Ammon's horn (tissue), 1 donor: ENCODE results near the gene ADCY5.

Experiments
- DNase-seq: peaks from one replicate; pipeline ENCODE4 v3.0.0-alpha.2; 2016; ENCODE audit warnings: low spot score

Gene ADCY5

DNA sequence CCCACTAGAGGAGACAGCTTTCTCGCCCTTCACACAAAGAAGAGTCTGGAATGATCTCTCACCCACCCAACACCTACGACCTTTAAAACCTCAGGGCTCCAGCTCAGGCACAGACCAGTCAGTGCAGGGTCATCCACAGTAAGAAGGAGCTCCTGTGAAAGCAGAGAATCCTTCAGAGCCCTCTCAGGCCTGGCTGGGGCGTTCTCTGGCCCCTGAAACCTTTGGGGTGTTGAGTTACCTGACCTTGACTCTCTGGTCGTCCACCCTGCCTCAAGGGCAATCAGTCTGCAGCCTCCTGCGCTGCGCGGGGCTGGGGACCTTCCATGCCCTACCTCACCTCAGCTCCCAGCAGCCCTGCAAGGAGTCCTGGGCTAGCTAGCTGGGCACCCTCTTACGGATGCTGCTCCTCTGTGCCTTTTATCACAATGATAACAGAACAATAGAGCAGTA lies 106.2 kb downstream of the ADCY5 start:
- DNase-seq, result no peak

DNA sequence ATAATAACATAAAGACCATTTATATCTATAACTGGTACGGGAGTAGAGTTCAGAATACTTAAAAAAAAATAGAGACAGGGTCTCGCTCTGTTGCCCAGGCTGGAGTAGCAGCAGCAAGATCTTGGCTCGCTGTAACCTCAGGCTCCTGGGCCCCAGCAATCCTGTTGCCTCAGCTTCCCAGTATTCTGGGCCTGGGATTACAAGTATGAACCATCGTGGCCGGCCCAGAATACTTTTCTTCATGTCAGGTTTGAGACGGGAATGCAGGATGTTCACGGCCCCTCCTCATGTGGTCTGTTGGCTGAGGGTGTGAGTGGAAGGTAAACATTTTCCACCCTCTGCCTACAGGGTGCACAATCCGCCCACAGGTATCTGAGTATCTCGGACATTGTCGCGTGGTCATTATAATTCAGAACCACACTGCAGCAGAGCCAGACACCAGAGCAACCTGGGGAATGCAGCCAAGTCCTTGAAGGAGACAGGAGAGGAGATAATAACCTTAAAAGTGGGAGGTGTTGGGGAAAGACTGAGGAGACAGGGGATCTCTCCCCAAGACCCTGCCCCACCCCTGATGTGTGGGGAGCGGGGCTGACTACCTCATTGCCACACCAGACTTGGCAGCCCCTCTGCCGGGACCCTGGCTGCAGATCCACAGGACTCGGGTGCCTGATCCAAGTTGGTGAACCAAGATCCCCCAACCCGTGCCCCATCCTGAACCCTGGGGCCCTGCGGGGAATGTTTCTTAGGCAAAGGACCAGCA lies 106.8 kb downstream of the ADCY5 start:
- no peak for DNase-seq

DNA sequence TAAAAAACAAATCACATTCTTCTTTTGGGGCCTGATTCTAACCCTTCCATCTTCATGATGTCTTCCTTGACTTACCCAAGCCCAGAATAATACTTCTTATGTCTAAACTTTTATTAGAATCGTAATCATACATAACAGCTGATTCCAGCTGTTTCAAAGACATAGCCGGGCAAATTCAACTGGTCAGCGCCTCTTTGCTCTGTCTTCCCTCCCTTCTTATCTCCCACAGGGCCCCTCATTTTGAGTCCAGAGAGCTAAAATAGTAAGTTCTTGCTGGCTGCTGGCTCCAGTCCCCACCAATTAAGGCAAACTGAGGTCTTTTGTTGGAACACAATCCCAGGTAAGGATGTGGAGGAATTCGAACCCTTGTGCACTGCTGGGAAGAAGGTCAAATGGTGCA lies 108.6 kb downstream of the ADCY5 start:
- no peak for DNase-seq

DNA sequence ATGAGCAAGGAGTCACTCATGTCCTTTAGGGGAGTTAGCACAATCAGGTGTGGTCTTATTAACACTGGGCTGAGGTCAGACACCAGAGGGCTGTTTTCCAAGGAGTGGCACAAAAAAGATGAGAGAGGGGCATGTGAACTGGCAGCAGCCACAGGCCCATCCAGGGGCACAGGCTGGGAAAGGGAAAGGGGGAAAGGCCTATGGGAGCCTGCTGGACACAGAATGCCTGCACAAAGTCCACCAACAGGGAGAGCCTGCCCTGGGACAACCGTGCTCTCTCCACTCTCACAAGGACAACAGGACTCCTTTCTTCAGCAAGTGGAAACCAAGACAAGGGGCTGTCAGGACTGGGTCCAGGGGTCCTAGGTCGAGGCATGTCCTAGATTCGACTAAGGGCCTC lies 109.6 kb downstream of the ADCY5 start:
- no peak for DNase-seq

DNA sequence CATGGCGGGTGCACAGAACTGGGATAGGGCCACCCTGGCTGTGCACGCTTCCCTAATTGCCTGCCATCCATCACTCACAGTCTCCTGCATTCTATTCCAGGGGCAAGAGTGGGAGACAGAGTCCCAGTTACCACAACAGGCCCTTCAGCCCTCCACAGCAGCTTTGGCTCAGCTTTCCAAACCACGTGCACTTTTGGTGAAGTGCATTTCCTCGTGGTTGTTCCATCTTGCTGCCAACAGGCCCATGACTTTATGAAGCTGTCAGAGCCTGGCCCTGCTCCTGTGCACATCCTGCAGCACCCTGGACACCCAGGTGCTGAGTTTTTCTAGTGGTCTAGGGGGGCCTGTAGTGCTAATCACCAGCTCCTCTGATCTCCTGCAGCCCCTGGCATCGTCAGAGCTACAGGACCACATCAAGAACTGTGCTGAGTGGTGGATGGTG lies 110.2 kb downstream of the ADCY5 start:
- DNase-seq, result no peak

DNA sequence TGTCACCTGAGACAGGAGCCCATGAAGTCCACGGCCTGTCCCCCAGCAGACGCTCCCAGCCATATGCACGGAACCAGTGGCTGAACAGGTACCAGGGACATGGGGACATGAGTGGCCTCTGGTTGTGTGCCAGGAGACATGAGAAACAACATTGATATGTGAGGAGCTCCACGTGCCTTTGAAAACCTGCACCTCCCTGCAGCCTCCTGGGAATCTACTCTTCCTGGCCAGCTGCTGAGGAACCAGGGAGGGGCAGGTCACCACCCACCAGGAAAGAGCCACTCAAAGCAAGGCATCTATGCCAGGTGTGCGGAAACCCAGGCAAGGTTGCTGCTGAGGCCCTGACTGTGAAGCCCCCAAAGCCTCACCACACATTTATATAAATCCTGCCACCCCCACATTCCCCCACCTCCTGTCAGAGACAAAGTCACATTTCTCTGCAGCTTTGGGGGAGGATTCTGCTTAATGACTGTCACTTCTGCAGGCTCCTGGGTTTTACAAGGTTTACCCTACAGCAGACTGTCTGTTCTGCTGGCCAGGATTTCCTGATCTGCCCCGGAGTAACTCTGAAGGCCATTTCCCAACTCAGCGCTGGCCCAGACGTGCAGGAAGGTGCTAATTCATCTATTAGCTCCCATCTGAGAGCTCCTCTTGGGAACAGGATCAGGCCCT lies 110.8 kb downstream of the ADCY5 start:
- DNase-seq, result no peak

DNA sequence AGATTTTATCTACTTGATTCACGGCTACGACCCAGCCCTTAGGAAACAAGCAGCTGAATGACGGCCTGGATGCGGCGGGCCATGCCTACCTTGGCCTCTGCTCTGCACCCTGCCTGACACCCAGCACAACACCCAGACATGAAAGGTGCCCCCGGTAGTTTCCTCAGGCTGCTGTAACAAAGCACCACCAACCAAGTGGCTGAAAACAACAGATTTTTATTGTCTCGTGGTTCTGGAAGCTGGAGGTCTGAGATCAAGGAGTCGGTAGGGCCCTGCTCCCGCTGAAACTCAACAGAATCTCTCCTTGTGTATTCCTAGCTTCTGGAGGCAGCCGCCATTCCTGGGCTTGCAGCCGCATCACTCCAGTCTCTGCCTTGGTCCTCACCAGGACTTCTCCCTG lies 111.7 kb downstream of the ADCY5 start:
- DNase-seq, result no peak

DNA sequence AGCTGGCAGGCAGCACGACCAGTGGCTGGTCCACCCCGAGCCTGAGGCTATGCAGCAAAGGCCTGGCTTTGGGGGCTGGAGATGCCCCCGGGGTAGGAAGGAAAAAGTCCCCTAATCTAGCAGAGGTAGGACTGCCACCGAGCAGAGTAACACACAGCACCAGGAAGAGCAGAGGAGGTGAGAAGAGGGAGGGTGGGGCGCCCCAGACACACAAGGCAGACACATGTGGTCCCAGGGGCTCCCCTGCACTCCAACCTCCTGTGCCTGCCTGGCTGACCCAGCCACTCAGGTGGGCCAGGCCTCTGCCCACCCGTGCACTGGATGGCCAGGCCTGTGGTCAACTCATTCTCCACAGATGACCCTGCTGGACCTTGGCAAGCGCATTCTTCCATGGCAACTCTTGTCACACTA lies 112.4 kb downstream of the ADCY5 start:
- DNase-seq, result no peak

DNA sequence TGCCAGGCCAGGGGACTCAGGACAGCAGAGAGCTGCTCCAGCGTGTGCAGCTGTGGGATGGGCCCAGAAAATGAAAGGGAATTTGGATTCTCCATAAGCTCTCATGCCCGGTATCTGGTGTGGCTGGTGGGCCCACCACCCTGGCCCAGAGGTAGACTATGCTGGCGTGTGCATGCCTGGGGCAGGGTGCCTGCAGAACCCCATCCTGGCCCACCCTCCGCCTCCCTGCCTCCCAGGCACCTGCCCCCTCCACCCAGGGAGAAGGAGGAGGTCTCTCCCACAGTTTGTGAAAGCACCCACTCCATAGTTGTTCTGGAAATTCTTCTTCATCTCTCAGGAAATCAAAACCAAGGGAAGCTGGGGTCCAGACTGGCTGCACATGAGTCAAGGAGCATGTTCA lies 112.9 kb downstream of the ADCY5 start:
- DNase-seq, result no peak

DNA sequence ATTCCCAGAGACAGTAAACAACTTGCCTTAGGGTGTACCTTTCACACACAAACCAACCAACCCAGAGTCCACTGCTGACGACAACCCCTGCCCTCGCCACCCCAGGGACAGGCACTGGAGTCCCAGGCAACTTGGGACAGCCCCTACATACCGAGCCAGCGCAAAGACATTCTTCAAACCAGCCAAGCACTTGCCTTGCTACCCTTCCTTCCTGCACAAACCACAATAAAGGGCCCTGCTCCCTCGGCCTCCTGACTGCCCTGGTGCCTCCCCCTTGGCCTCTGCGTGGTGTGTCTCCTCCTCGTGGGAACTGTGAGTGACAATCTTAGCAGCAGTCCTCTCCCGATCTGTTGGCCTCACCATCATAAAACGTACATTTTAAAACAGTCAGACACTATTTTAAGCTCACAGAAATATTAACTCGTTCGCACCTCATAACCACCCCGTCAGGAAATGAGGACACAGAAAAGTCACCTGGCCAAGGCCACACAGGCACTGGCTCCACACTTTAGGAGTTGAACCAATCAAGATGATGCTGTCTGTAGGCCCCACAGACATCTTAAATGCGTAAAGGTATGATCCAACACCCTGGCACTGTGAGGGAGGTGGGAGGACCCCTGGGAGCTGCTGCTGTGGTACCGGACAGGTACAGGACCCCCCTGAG lies 113.8 kb downstream of the ADCY5 start:
- DNase-seq, result no peak

DNA sequence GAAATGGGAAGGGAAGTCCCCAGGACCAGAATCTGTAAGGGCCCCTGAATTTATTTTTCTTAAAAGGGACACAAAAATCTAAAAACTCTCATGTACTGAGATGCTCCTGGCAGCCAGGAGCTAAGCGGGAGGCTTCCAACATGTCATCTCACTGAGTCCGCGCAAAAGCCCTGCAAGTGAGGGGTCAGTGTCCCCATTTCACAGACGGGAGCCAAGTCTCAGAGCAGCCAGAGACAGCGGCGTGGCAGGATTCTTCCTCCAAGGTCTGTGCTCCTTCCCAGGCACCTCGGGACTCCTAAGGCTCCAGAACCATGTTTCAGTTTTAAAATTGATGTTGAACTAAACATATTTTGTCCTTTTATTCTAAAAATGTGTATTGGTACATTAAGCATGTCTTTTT lies 114.8 kb downstream of the ADCY5 start:
- no peak for DNase-seq

DNA sequence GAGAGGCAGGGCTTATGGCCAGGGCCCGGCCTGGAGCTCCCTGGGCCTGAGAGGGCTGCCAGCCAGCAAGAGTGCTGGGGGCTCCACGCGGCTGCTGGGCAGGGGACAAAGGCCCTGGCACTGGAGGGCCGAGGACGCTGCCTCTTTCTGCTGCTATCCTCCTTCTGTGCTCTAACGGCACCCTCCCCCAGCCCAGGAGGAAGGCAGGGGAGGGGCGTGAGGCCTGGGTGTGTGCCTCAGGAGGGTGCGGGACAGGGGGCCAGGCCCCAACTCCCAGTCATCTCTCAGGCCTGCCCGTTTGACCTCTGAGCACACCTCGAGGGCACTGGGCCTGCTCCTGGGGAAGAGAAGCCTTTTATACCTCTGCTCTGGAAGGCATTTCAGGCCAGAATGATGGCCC lies 115.5 kb downstream of the ADCY5 start:
- no peak for DNase-seq

DNA sequence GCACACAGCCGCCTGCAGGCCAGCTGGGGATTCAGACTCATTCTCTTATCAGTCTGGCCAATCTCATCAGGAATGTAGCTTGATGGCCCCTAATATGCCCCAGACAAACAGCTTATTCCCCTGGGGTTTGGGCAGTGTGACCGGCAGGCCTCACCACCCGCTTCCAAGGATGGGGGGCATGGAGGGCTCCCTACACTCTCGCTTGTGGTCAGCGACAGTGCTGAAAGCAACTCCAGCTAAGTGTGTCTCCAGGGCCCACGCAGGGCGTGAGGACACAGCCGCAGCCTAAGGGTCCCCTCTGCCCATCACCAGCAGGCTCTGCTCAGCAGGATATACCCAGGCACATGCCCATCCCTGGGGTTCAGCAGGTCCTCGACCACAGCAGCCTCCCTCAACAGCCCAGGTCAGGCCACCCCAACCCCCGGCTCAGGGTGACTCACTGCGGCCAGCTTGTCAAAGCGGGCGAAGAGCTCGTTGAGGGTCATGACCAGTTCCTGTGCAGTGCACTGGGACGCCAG lies 116.7 kb downstream of the ADCY5 start:
- DNase-seq, result no peak

DNA sequence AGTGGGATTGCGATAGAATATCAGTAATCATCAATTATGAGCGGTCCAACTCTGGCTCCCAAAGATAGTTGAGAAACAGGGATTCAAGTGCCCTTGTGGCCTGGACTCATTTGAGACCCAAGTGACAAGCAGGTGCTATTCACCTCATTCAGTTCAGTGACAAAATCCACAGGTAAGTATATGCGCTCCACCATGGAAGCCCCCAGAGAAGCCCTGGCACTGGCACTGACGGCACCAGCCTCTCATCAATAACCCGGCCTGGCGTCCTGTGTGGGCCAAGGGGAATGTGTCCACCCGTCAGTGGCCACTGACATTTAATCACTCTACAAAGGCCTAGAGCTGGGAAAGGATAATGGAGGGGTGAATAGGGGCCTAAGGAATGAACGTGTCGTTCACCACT lies 117.2 kb downstream of the ADCY5 start:
- no peak for DNase-seq

DNA sequence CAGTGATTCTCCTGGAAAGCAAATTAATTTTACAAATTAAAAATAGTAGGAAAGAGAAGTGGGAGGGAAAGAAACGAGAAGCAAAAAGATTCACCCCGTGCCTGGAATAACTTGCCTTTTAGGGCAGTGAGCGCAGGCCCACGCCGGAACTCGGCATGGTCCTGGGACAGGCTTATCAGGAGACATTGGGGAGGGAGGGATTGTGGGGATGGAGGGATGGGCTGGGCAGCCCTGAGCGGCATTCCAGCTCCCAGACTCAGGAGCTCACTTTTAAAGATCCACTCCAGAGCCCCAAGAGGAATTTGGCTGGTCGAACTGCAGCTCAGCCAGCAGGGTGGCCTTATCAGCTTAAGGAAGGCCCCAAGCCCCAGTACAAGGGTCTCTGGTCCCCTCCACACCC lies 117.9 kb downstream of the ADCY5 start:
- DNase-seq, result no peak

DNA sequence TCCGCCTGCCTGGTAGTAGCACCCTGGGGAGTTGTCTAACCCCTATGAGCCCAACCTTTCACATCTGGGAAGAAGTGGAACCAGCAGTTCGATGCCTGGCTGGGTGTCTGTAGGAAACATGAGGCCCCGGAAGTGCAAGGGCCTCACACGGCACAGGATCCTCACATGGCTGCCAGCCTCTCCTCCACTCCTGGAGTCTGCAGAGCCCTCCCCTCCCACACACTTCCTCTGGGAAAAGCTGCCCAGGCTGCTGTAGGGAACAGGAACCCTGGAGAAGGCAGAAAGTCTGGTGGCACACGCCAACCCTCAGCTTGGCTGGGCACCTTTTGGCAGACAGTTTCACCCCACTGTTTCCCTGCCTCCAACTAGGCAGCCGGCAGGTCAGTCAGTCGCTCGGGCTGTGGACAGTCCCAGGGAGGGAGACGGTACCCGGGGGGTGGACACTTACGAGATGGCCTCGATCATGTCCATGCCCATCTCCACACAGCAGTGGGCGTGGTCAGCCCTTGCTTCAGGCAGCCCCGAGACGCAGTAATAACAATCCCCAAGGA lies 118.4 kb downstream of the ADCY5 start:
- DNase-seq, result no peak

DNA sequence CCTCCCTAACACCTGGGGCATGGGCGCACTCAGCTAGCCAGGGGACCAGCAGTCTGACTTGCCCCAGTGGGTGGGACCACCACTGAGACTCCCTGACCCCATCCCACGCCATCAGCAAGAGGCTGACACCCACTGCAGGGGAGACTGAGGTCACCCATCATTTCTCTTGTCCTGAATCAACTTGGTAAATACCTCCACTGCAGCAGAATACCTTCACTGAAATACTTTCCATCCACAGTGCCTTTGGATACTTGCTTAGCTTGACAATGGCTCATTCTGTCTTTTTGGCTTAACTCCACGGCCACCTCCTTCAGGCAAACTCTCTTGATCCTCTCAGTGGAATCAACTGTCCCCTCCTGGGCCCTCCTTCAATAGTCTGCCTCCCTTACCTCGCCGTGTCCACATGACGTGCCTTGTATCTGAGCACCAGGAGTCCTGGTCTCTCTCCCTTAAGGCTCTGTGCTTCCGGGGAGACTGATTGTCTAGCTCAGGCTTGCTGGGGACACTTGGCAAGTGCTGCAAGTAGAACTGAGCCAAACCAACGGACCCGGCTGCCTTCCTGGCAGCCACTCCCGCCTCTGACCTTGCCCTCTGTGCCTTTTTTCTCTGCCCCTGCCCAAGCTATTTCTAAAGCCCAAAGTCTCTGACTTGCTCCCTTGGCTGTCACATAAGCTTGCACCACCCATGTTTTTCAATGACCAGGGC lies 119.1 kb downstream of the ADCY5 start:
- DNase-seq, result no peak

DNA sequence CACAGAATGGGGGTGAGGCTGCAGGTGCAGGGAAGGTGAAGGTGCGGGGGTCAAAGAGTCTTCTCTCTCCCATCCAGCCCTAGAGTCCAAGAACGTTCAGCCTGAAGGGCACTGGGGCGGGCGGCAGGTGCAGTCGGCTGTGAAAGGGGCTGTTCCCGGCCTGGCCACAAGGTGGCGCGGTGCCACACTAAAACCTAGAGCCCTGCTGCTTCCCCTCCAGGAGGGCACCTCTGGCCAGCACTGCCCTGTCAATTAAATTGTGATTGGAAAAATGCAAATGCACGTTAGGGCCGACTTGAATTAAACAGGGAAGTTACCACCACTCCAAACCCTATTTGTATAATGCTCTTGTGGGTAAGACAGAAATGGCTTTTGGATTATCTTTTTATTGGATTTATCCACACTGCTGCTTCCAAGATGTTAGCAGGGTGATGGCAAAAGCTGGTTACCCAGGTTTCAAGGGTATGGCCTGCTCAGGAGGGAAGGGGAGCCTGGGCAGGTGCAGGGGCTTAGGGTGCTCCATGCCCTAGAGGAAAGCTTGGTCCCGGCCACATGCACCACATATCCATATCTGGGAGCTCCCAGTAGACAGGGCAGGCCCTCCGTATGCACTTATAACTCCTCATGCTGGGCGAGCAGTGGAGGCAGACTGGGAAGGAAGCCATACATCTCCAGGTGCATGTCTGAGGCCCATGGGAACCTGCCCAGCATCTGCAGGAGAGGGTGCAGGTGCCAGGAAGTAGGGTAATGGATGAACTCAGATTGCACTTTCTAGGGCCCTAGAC lies 119.8 kb downstream of the ADCY5 start:
- peak; percentile 81 for DNase-seq

DNA sequence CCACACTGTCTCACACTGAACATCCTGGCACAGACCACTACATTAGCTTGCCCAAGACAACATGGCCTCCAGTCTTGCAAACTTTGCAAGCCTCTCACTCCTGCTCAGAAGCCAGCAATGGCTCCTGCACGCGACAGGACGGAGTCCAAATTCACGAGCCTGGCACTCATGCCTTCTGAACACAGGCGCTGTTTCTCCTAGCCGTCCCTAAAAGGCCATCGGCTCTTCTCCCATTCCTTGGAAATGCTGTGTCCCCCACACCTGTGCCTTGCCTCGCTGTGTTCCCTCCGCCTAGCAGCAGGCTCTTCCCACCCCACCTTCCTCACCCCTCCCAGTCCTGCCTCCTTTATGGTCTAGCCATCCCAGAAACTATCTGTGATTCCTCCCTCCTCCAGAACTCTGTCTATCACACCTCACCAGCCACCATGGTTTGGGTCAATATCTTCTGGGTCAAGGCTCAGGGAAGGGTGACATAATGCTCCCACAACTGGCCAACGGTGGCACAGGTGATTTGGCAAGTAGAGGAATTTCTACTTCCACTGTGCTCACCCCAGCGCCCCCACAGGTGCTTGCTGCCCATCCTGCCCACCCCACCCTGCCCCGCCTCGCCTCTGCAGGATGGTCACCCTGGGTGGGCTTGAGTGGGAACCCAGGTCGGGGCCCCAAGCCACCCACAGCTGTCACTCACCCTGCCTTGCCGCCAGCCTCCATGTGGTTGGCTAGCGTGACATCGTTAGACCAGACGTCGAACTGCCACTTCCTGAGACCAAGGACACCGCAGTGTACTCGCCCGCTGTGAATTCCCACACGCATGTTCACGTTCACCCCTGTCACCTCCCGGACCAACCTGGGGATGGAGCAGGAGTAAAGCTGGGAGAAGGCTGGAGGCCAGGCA lies 120.7 kb downstream of the ADCY5 start:
- no peak for DNase-seq

DNA sequence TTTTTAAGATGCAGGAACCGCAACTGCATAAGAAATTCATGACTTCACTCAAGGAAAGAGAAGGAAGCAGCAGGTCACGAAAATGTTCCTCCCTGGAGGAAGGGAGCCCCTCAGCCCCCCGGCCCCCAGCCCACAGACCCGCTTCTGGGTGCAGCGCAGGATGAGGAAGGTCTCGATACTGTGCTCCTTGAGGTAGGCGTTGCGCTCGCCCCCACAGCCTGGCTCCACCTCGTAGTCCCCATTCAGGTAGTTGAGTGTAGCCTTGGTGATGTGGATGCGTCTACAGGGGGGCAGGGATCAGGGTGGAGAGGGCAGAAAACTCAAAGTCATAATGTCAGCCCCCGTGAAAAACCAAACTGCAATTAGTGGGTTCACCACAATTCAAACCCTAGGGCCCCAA lies 121.4 kb downstream of the ADCY5 start:
- DNase-seq, result no peak
